Smooth muscle cell (in vitro differentiated cells): ENCODE measurements around the gene PUSL1. TPM values are rescaled to one million over a fixed set of nuclear protein-coding genes. Genes with fewer than 3 reads are reported as not detected.
A peak's percentile ranks its signal among the peaks of the same experiment; 100 is the strongest.

ENCODE experiments used
- DNase-seq: peaks from one replicate; lab custom pipeline; 2025; ENCODE audit not compliant: unreplicated experiment; lab: John Stamatoyannopoulos, UW
- H2AFZ ChIP-seq: fragments of 200-600 bp; sonication (generic); 2 replicates; pipeline ENCODE4 v1.6.0; 2016; ENCODE audit warnings: antibody characterized with exemption, low read depth, mild to moderate bottlenecking
- H3F3A ChIP-seq: fragments of 200-600 bp; sonication (generic); 2 replicates; pipeline ENCODE4 v1.6.0; 2017; ENCODE audit warnings: antibody characterized with exemption, low read depth
- H3K27ac ChIP-seq: fragments of 200-600 bp; sonication (generic); 2 replicates; pipeline ENCODE4 v1.5.1; 2016; ENCODE audit warnings: low read depth, mild to moderate bottlenecking
- H3K27me3 ChIP-seq: fragments of 200-600 bp; sonication (generic); 2 replicates; pipeline ENCODE4 v1.6.1; 2016; ENCODE audit warnings: low read depth, mild to moderate bottlenecking
- H3K36me3 ChIP-seq: fragments of 200-600 bp; sonication (generic); 2 replicates; pipeline ENCODE4 v1.5.1; 2016; ENCODE audit warnings: low read depth
- H3K4me1 ChIP-seq: fragments of 200-600 bp; sonication (generic); 2 replicates; pipeline ENCODE4 v1.5.1; 2016; ENCODE audit warnings: low read depth
- H3K4me2 ChIP-seq: fragments of 200-600 bp; sonication (generic); 2 replicates; pipeline ENCODE4 v1.6.0; 2016; ENCODE audit warnings: mild to moderate bottlenecking
- H3K4me3 ChIP-seq: fragments of 200-600 bp; sonication (generic); 2 replicates; pipeline ENCODE4 v1.5.1; 2016; ENCODE audit warnings: mild to moderate bottlenecking
- H3K79me2 ChIP-seq: fragments of 200-600 bp; sonication (generic); 2 replicates; pipeline ENCODE4 v1.6.0; 2016; ENCODE audit warnings: low read depth, mild to moderate bottlenecking
- H3K9ac ChIP-seq: fragments of 200-600 bp; sonication (generic); 2 replicates; pipeline ENCODE4 v1.6.0; 2016; ENCODE audit warnings: low read depth
- H3K9me3 ChIP-seq: fragments of 200-600 bp; sonication (generic); replicated peaks from 2 replicates; pipeline ENCODE4 v1.5.1; 2016; ENCODE audit warnings: low read depth
- H4K20me1 ChIP-seq: fragments of 200-600 bp; sonication (generic); 2 replicates; pipeline ENCODE4 v1.6.0; 2016; ENCODE audit warnings: low read depth
- CTCF ChIP-seq: fragments of 200-600 bp; sonication (generic); IDR thresholded peaks from 2 replicates; pipeline ENCODE4 v1.5.1; 2017; ENCODE audit warnings: borderline replicate concordance, mild to moderate bottlenecking, antibody characterized with exemption; ENCODE audit not compliant: insufficient read depth, poor library complexity, severe bottlenecking
- WGBS: methylation state at CpG from one replicate; pipeline ENCODE4 v1.1.7; 2016; ENCODE audit warnings: low lambda C conversion rate; 5-methylcytosine and 5-hydroxymethylcytosine counted together
- polyA plus RNA-seq: library from polyadenylated mRNA; unstranded; fragments of >200 nt; fragmentation: Nextera tagmentation; extraction: Ambion mirVana; gene quantifications from 2 replicates; pipeline ENCODE4 v1.2.1, GENCODE V29; 2016
- total RNA-seq: library from RNA; depleted of rRNA; stranded (reverse); fragments of >200 nt; gene quantifications from 2 replicates; pipeline ENCODE4 v1.2.3, GENCODE V29; 2014

Gene PUSL1
- total and polyA plus RNA-seq, 2 experiments from 2014 or later, result 16.7 to 31.4 TPM

GRCh38 chr1:1345384-1345783, 37.0 kb downstream of the PUSL1 start:
- no peak for TF ChIP-seq CTCF
- Histone ChIP-seq H3K9ac (peak overlapping the region; percentile 47), H3K36me3 (no peaks in the 10 kb centered on the region), H3K9me3 (no peaks in the 10 kb centered on the region), H3K4me1 (peaks cover 12% of the 10 kb centered on the region), H2AFZ (no peak overlapping the region), H4K20me1 (peaks cover 80% of the 10 kb centered on the region), H3K4me3 (no peak overlapping the region), H3K27me3 (no peaks in the 10 kb centered on the region), H3F3A (no peaks in the 10 kb centered on the region), H3K79me2 (peaks cover 57% of the 10 kb centered on the region), H3K4me2 (no peak overlapping the region), H3K27ac (peak overlapping the region; percentile 77)
- no peak for DNase-seq
- 95% methylated on average over 10 of the region's 16 CpGs for WGBS

GRCh38 chr1:1345860-1346500, 37.6 kb downstream of the PUSL1 start:
- H3K9me3 ChIP-seq, result no peaks in the 10 kb centered on the region
- DNase-seq, result no peak
- no peaks in the 10 kb centered on the region for H3F3A ChIP-seq
- H3K27ac ChIP-seq, result peak overlapping the region; percentile 77
- no peaks in the 10 kb centered on the region for H3K36me3 ChIP-seq
- peaks cover 12% of the 10 kb centered on the region for H3K4me1 ChIP-seq
- H3K27me3 ChIP-seq, result no peaks in the 10 kb centered on the region
- H3K9ac ChIP-seq, result no peak overlapping the region
- H2AFZ ChIP-seq, result no peak overlapping the region
- peaks cover 75% of the 10 kb centered on the region for H4K20me1 ChIP-seq
- TF ChIP-seq CTCF, result no peak
- no peak overlapping the region for H3K4me3 ChIP-seq
- no peak overlapping the region for H3K4me2 ChIP-seq
- peaks cover 57% of the 10 kb centered on the region for H3K79me2 ChIP-seq
- 98% methylated on average over 12 of the region's 12 CpGs for WGBS

GRCh38 chr1:1346501-1346890, 38.1 kb downstream of the PUSL1 start:
- TF ChIP-seq CTCF, result no peak
- no peak for DNase-seq
- Histone ChIP-seq H3K79me2 (peaks cover 57% of the 10 kb centered on the region), H3K27ac (no peak overlapping the region), H3K27me3 (no peaks in the 10 kb centered on the region), H3K4me1 (peaks cover 12% of the 10 kb centered on the region), H3K4me2 (no peak overlapping the region), H4K20me1 (peaks cover 71% of the 10 kb centered on the region), H3K9me3 (no peaks in the 10 kb centered on the region), H3K36me3 (no peaks in the 10 kb centered on the region), H3K9ac (no peak overlapping the region), H3K4me3 (no peak overlapping the region), H3F3A (no peaks in the 10 kb centered on the region), H2AFZ (no peak overlapping the region)
- WGBS, result 92% methylated on average over 10 of the region's 10 CpGs

- no peak overlapping the region for H3K27ac ChIP-seq
- WGBS, result 87% methylated on average over 10 of the region's 10 CpGs
Observed at GRCh38 chr1:1347026-1347595, 38.7 kb downstream of the PUSL1 start.

More at GRCh38 chr1:1347026-1347595, 38.7 kb downstream of the PUSL1 start:
- peaks cover 71% of the 10 kb centered on the region for H4K20me1 ChIP-seq
- peaks cover 12% of the 10 kb centered on the region for H3K4me1 ChIP-seq
- H3K79me2 ChIP-seq, result peaks cover 57% of the 10 kb centered on the region
- H2AFZ ChIP-seq, result no peak overlapping the region
- peak overlapping the region; percentile 47 for H3K9ac ChIP-seq
- TF ChIP-seq CTCF, result no peak
- H3F3A ChIP-seq, result peaks cover under 1% of the 10 kb centered on the region
- H3K4me3 ChIP-seq, result peak overlapping the region; percentile 72
- H3K36me3 ChIP-seq, result no peaks in the 10 kb centered on the region
- peak overlapping the region; percentile 97 for H3K4me2 ChIP-seq
- H3K27me3 ChIP-seq, result no peaks in the 10 kb centered on the region
- H3K9me3 ChIP-seq, result no peaks in the 10 kb centered on the region
- DNase-seq, result no peak
